ENCODE measurements around the gene SEC14L1. TPM values are rescaled to one million over a fixed set of nuclear protein-coding genes. Genes with fewer than 3 reads are reported as not detected.
"Not testable (repeated sequence)": the region's sequence is repeated elsewhere in the genome, so short reads cannot be mapped to it uniquely, and the experiment has no call there.

The SEC14L1 gene
- total RNA-seq, 1 donor from 2014 or later, result 93.2 TPM

GRCh38 chr17:77109159-77109759 lies 31.5 kb upstream of the SEC14L1 start:
- H3K36me3 Mint-ChIP-seq (ENCODE audit: low read depth, unreplicated experiment), result peaks cover 2% of the 10 kb centered on the region

GRCh38 chr17:77109764-77110359 lies 30.9 kb upstream of the SEC14L1 start:
- peak overlapping the region; percentile 55 for H3K27ac Mint-ChIP-seq (ENCODE audit: unreplicated experiment)
- FAIRE-seq (peak; percentile 9), DNase-seq (ENCODE audit: low read depth) (peak; percentile 72)
- Histone ChIP-seq H3K36me3 (ENCODE audit: insufficient read depth, low read length) (no peaks in the 10 kb centered on the region), H3K4me1 (ENCODE audit: insufficient read depth, low read length) (peaks cover 10% of the 10 kb centered on the region), H3K9ac (ENCODE audit: low read length) (peak overlapping the region; percentile 8), H3K79me2 (ENCODE audit: insufficient read depth, low read length) (no peaks in the 10 kb centered on the region), H4K20me1 (ENCODE audit: insufficient read depth, low read length) (no peaks in the 10 kb centered on the region), H3K4me3 (ENCODE audit: insufficient read depth, low read depth, low read length) (no peak overlapping the region), H3K4me2 (ENCODE audit: low read length) (peak overlapping the region; percentile 67), H3K27ac (ENCODE audit: low read depth, low read length) (peak overlapping the region; percentile 15), H3K9me3 (ENCODE audit: insufficient read depth, low read depth, low read length) (no peaks in the 10 kb centered on the region), H2AFZ (ENCODE audit: low read depth, low read length) (peak overlapping the region; percentile 51), H3K27me3 (ENCODE audit: insufficient read depth, low read length) (no peaks in the 10 kb centered on the region)
- no peaks in the 10 kb centered on the region for H3K27me3 Mint-ChIP-seq (ENCODE audit: low read depth, unreplicated experiment)
- TF ChIP-seq, protein P1, sequence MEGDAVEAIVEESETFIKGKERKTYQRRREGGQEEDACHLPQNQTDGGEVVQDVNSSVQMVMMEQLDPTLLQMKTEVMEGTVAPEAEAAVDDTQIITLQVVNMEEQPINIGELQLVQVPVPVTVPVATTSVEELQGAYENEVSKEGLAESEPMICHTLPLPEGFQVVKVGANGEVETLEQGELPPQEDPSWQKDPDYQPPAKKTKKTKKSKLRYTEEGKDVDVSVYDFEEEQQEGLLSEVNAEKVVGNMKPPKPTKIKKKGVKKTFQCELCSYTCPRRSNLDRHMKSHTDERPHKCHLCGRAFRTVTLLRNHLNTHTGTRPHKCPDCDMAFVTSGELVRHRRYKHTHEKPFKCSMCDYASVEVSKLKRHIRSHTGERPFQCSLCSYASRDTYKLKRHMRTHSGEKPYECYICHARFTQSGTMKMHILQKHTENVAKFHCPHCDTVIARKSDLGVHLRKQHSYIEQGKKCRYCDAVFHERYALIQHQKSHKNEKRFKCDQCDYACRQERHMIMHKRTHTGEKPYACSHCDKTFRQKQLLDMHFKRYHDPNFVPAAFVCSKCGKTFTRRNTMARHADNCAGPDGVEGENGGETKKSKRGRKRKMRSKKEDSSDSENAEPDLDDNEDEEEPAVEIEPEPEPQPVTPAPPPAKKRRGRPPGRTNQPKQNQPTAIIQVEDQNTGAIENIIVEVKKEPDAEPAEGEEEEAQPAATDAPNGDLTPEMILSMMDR (IDR thresholded peaks at IDR 0.05; ENCODE audit: insufficient read depth, low read depth, low read length), result no peak
- TF ChIP-seq EZH2 (IDR thresholded peaks at IDR 0.05; ENCODE audit: insufficient read depth, low read length), result no peak
- peak overlapping the region; percentile 3 for H3K4me3 Mint-ChIP-seq (ENCODE audit: unreplicated experiment)
- peaks cover 2% of the 10 kb centered on the region for H3K36me3 Mint-ChIP-seq (ENCODE audit: low read depth, unreplicated experiment)
- H3K4me1 Mint-ChIP-seq (ENCODE audit: low read depth, unreplicated experiment), result peaks cover 22% of the 10 kb centered on the region
- no peaks in the 10 kb centered on the region for H3K9me3 Mint-ChIP-seq (ENCODE audit: unreplicated experiment)

More at GRCh38 chr17:77109159-77109759, 31.5 kb upstream of the SEC14L1 start:
- Mint-ChIP-seq H3K4me1 (ENCODE audit: low read depth, unreplicated experiment) (peaks cover 22% of the 10 kb centered on the region), H3K4me3 (ENCODE audit: unreplicated experiment) (no peak overlapping the region), H3K27me3 (ENCODE audit: low read depth, unreplicated experiment) (no peaks in the 10 kb centered on the region), H3K27ac (ENCODE audit: unreplicated experiment) (peak overlapping the region; percentile 72), H3K9me3 (ENCODE audit: unreplicated experiment) (no peaks in the 10 kb centered on the region)
- peak overlapping the region; percentile 15 for H3K27ac ChIP-seq (ENCODE audit: low read depth, low read length)
- no peaks in the 10 kb centered on the region for H3K9me3 ChIP-seq (ENCODE audit: insufficient read depth, low read depth, low read length)
- H2AFZ ChIP-seq (ENCODE audit: low read depth, low read length), result peak overlapping the region; percentile 51
- no peak for FAIRE-seq
- H3K4me1 ChIP-seq (ENCODE audit: insufficient read depth, low read length), result peaks cover 10% of the 10 kb centered on the region
- TF ChIP-seq, protein P1 (IDR thresholded peaks at IDR 0.05; ENCODE audit: insufficient read depth, low read depth, low read length), result no peak
- no peak for TF ChIP-seq EZH2 (IDR thresholded peaks at IDR 0.05; ENCODE audit: insufficient read depth, low read length)
- H3K4me2 ChIP-seq (ENCODE audit: low read length), result peak overlapping the region; percentile 67
- no peak for DNase-seq (ENCODE audit: low read depth)
- H3K27me3 ChIP-seq (ENCODE audit: insufficient read depth, low read length), result no peaks in the 10 kb centered on the region
- no peaks in the 10 kb centered on the region for H4K20me1 ChIP-seq (ENCODE audit: insufficient read depth, low read length)
- H3K79me2 ChIP-seq (ENCODE audit: insufficient read depth, low read length), result no peaks in the 10 kb centered on the region
- no peaks in the 10 kb centered on the region for H3K36me3 ChIP-seq (ENCODE audit: insufficient read depth, low read length)
- no peak overlapping the region for H3K4me3 ChIP-seq (ENCODE audit: insufficient read depth, low read depth, low read length)
- H3K9ac ChIP-seq (ENCODE audit: low read length), result peak overlapping the region; percentile 8

- not testable (repeated sequence) for H3K27ac ChIP-seq (ENCODE audit: low read depth, low read length); H4K20me1 ChIP-seq (ENCODE audit: insufficient read depth, low read length); H3K4me3 ChIP-seq (ENCODE audit: insufficient read depth, low read depth, low read length); H3K9ac ChIP-seq (ENCODE audit: low read length); H3K4me3 Mint-ChIP-seq (ENCODE audit: unreplicated experiment); H3K79me2 ChIP-seq (ENCODE audit: insufficient read depth, low read length); H3K36me3 Mint-ChIP-seq (ENCODE audit: low read depth, unreplicated experiment); DNase-seq (ENCODE audit: low read depth); H3K36me3 ChIP-seq (ENCODE audit: insufficient read depth, low read length); FAIRE-seq; H3K9me3 ChIP-seq (ENCODE audit: insufficient read depth, low read depth, low read length); H2AFZ ChIP-seq (ENCODE audit: low read depth, low read length); H3K27me3 ChIP-seq (ENCODE audit: insufficient read depth, low read length); H3K27ac Mint-ChIP-seq (ENCODE audit: unreplicated experiment); H3K9me3 Mint-ChIP-seq (ENCODE audit: unreplicated experiment); H3K27me3 Mint-ChIP-seq (ENCODE audit: low read depth, unreplicated experiment); H3K4me2 ChIP-seq (ENCODE audit: low read length)
- H3K4me1 ChIP-seq (ENCODE audit: insufficient read depth, low read length), result peaks cover 10% of the 10 kb centered on the region
- peaks cover 22% of the 10 kb centered on the region for H3K4me1 Mint-ChIP-seq (ENCODE audit: low read depth, unreplicated experiment)
These were observed 29.4 kb upstream of the SEC14L1 start for GRCh38 chr17:77111165-77111933.
